Activated T-cell treated with anti-CD3 and anti-CD28 coated beads, Interleukin-2, amount 50 U/mL, for 72 hours (primary cell): ENCODE results near the gene CACNA2D3. TPM values are rescaled to one million over a fixed set of nuclear protein-coding genes. Genes with fewer than 3 reads are reported as not detected.

Source experiments
- ATAC-seq, 2 donors: fragments of 150-1000 bp; cut with Tn5 transposase; replicated peaks in 1 of 2; 2 replicates each; pipeline ENCODE4 v1.10.0; 2021; ENCODE audit warnings: moderate library complexity in 2 of 2, mild to moderate bottlenecking in 1 of 2
- DNase-seq, 2 donors: peaks; one replicate each; pipeline ENCODE4 v3.0.0; 2021 to 2022; ENCODE audit warnings: mixed read lengths in 1 of 2
- H3K27ac Mint-ChIP-seq: one replicate; pipeline ENCODE4 v1.8.0; 2022; ENCODE audit warnings: mild to moderate bottlenecking, moderate library complexity, mixed read lengths
- H3K27me3 Mint-ChIP-seq: one replicate; pipeline ENCODE4 v1.8.0; 2022; ENCODE audit warnings: low read depth, mixed read lengths
- H3K36me3 Mint-ChIP-seq, 2 donors: one replicate each; pipeline ENCODE4 v1.8.0; 2022; ENCODE audit warnings: mixed read lengths in 2 of 2, mild to moderate bottlenecking in 1 of 2; ENCODE audit not compliant: insufficient read depth in 2 of 2
- H3K4me1 Mint-ChIP-seq: one replicate; pipeline ENCODE4 v1.8.0; 2022; ENCODE audit warnings: low read depth, mixed read lengths
- H3K4me3 Mint-ChIP-seq, 2 donors: one replicate each; pipeline ENCODE4 v1.8.0; 2022; ENCODE audit warnings: mild to moderate bottlenecking in 2 of 2, mixed read lengths in 2 of 2, moderate library complexity in 2 of 2
- H3K9me3 Mint-ChIP-seq, 2 donors: one replicate each; pipeline ENCODE4 v1.8.0; 2022; ENCODE audit warnings: mixed read lengths in 2 of 2
- total RNA-seq, 2 donors: library from RNA; stranded (reverse); gene quantifications; one replicate each; pipeline ENCODE4 v1.2.3, GENCODE V29; 2022

CACNA2D3 gene
- total RNA-seq, 2 donors from 2014 or later, result not detected

- Mint-ChIP-seq H3K4me3 (no peak overlapping the region), H3K27me3 (no peaks in the 10 kb centered on the region), H3K27ac (no peak overlapping the region), H3K36me3 (no peaks in the 10 kb centered on the region), H3K9me3 (peaks cover 0 to 1% of the 10 kb centered on the region in 2 donors), H3K4me1 (no peaks in the 10 kb centered on the region)
- no peak for ATAC-seq
- DNase-seq, result no peak
Observed at GRCh38 chr3:54668236-54668635, 545.9 kb downstream of the CACNA2D3 start.

GRCh38 chr3:54670201-54671000 is 548.0 kb downstream of the CACNA2D3 start:
- Mint-ChIP-seq H3K27ac (no peak overlapping the region), H3K4me1 (no peaks in the 10 kb centered on the region), H3K36me3 (no peaks in the 10 kb centered on the region), H3K4me3 (no peak overlapping the region), H3K27me3 (no peaks in the 10 kb centered on the region), H3K9me3 (peaks cover 0 to 8% of the 10 kb centered on the region in 2 donors)
- ATAC-seq, result no peak
- DNase-seq, result no peak

- H3K27me3 Mint-ChIP-seq, result no peaks in the 10 kb centered on the region
- H3K9me3 Mint-ChIP-seq, result peaks cover 0 to 8% of the 10 kb centered on the region in 2 donors
- H3K36me3 Mint-ChIP-seq, result no peaks in the 10 kb centered on the region
Observed at GRCh38 chr3:54671511-54671910, 549.2 kb downstream of the CACNA2D3 start.

GRCh38 chr3:54676087-54676486 is 553.7 kb downstream of the CACNA2D3 start:
- no peak for DNase-seq
- H3K27me3 Mint-ChIP-seq, result no peaks in the 10 kb centered on the region
- H3K9me3 Mint-ChIP-seq, result peaks cover 0 to 17% of the 10 kb centered on the region in 2 donors
- no peak overlapping the region for H3K4me3 Mint-ChIP-seq
- H3K36me3 Mint-ChIP-seq, result peaks cover 0 to 7% of the 10 kb centered on the region in 2 donors
- H3K27ac Mint-ChIP-seq, result no peak overlapping the region
- ATAC-seq, result no peak
- H3K4me1 Mint-ChIP-seq, result no peaks in the 10 kb centered on the region

More at GRCh38 chr3:54671511-54671910, 549.2 kb downstream of the CACNA2D3 start:
- no peak for DNase-seq
- no peak overlapping the region for H3K4me3 Mint-ChIP-seq
- no peak for ATAC-seq
- H3K4me1 Mint-ChIP-seq, result no peaks in the 10 kb centered on the region
- H3K27ac Mint-ChIP-seq, result no peak overlapping the region

GRCh38 chr3:54681706-54682105 is 559.4 kb downstream of the CACNA2D3 start:
- peaks cover 0 to 7% of the 10 kb centered on the region in 2 donors for H3K36me3 Mint-ChIP-seq
- H3K27ac Mint-ChIP-seq, result no peak overlapping the region
- no peaks in the 10 kb centered on the region for H3K27me3 Mint-ChIP-seq
- no peak overlapping the region for H3K4me3 Mint-ChIP-seq
- ATAC-seq (no peak), DNase-seq (no peak)
- no peaks in the 10 kb centered on the region for H3K4me1 Mint-ChIP-seq
- peaks cover 0 to 10% of the 10 kb centered on the region in 2 donors for H3K9me3 Mint-ChIP-seq

- Mint-ChIP-seq H3K4me1 (no peaks in the 10 kb centered on the region), H3K4me3 (no peak overlapping the region), H3K27me3 (no peaks in the 10 kb centered on the region), H3K9me3 (peaks cover 2 to 5% of the 10 kb centered on the region in 2 donors), H3K36me3 (peaks cover 0 to 2% of the 10 kb centered on the region in 2 donors), H3K27ac (no peak overlapping the region)
- no peak for DNase-seq
- no peak for ATAC-seq
Observed at GRCh38 chr3:54685213-54685612, 562.9 kb downstream of the CACNA2D3 start.

- DNase-seq (no peak), ATAC-seq (no peak)
- Mint-ChIP-seq H3K4me1 (no peaks in the 10 kb centered on the region), H3K36me3 (no peaks in the 10 kb centered on the region), H3K27me3 (no peaks in the 10 kb centered on the region), H3K9me3 (peaks cover 2% of the 10 kb centered on the region in 2 donors), H3K4me3 (no peak overlapping the region), H3K27ac (no peak overlapping the region)
Observed at GRCh38 chr3:54691289-54691771, 569.0 kb downstream of the CACNA2D3 start.

GRCh38 chr3:54696313-54696712 is 574.0 kb downstream of the CACNA2D3 start:
- Mint-ChIP-seq H3K27ac (no peak overlapping the region), H3K36me3 (no peaks in the 10 kb centered on the region), H3K27me3 (no peaks in the 10 kb centered on the region)

GRCh38 chr3:54698054-54698453 is 575.7 kb downstream of the CACNA2D3 start:
- DNase-seq (no peak), ATAC-seq (no peak)
- H3K27me3 Mint-ChIP-seq, result no peaks in the 10 kb centered on the region

More at GRCh38 chr3:54696313-54696712, 574.0 kb downstream of the CACNA2D3 start:
- DNase-seq (no peak), ATAC-seq (no peak)
- Mint-ChIP-seq H3K4me3 (no peak overlapping the region), H3K9me3 (peaks cover 0 to 5% of the 10 kb centered on the region in 2 donors), H3K4me1 (no peaks in the 10 kb centered on the region)

GRCh38 chr3:54703923-54704322 is 581.6 kb downstream of the CACNA2D3 start:
- Mint-ChIP-seq H3K4me3 (no peak overlapping the region), H3K9me3 (no peaks in the 10 kb centered on the region), H3K27ac (no peak overlapping the region), H3K27me3 (no peaks in the 10 kb centered on the region), H3K4me1 (no peaks in the 10 kb centered on the region), H3K36me3 (no peaks in the 10 kb centered on the region)
- ATAC-seq, result no peak
- no peak for DNase-seq

More at GRCh38 chr3:54698054-54698453, 575.7 kb downstream of the CACNA2D3 start:
- Mint-ChIP-seq H3K4me1 (no peaks in the 10 kb centered on the region), H3K9me3 (peaks cover 0 to 3% of the 10 kb centered on the region in 2 donors), H3K27ac (no peak overlapping the region), H3K4me3 (no peak overlapping the region), H3K36me3 (no peaks in the 10 kb centered on the region)

GRCh38 chr3:54705730-54706129 is 583.4 kb downstream of the CACNA2D3 start:
- Mint-ChIP-seq H3K4me1 (no peaks in the 10 kb centered on the region), H3K36me3 (no peaks in the 10 kb centered on the region)
- ATAC-seq, result no peak

GRCh38 chr3:54706738-54707137 is 584.4 kb downstream of the CACNA2D3 start:
- Mint-ChIP-seq H3K36me3 (no peaks in the 10 kb centered on the region), H3K4me3 (no peak overlapping the region), H3K27me3 (no peaks in the 10 kb centered on the region), H3K4me1 (no peaks in the 10 kb centered on the region), H3K9me3 (no peaks in the 10 kb centered on the region), H3K27ac (no peak overlapping the region)
- ATAC-seq (no peak), DNase-seq (no peak)

More at GRCh38 chr3:54705730-54706129, 583.4 kb downstream of the CACNA2D3 start:
- no peak for DNase-seq
- no peaks in the 10 kb centered on the region for H3K9me3 Mint-ChIP-seq
- no peak overlapping the region for H3K4me3 Mint-ChIP-seq
- H3K27ac Mint-ChIP-seq, result no peak overlapping the region
- no peaks in the 10 kb centered on the region for H3K27me3 Mint-ChIP-seq

- H3K4me3 Mint-ChIP-seq, result no peak overlapping the region
- H3K27me3 Mint-ChIP-seq, result no peaks in the 10 kb centered on the region
- no peaks in the 10 kb centered on the region for H3K36me3 Mint-ChIP-seq
- H3K9me3 Mint-ChIP-seq, result peaks cover 2 to 4% of the 10 kb centered on the region in 2 donors
- H3K4me1 Mint-ChIP-seq, result no peaks in the 10 kb centered on the region
- H3K27ac Mint-ChIP-seq, result no peak overlapping the region
- ATAC-seq (no peak), DNase-seq (no peak)
Observed at GRCh38 chr3:54709785-54710184, 587.4 kb downstream of the CACNA2D3 start.
